Stomach smooth muscle (tissue), 2 donors: ENCODE results near the gene TSPAN16.
"Not testable (repeated sequence)": the region's sequence is repeated elsewhere in the genome, so short reads cannot be mapped to it uniquely, and the experiment has no call there.

ENCODE experiments used
- H3K27ac ChIP-seq: one replicate; pipeline ENCODE4 v1.7.0; 2013; ENCODE audit warnings: mild to moderate bottlenecking, low read length, inconsistent platforms
- H3K27me3 ChIP-seq, 2 donors: one replicate each; pipeline ENCODE4 v1.7.0; 2013; ENCODE audit warnings: low read length in 2 of 2; ENCODE audit not compliant: insufficient read depth in 2 of 2, control insufficient read depth in 1 of 2
- H3K36me3 ChIP-seq, 2 donors: one replicate each; pipeline ENCODE4 v1.7.0; 2013; ENCODE audit warnings: low read length in 2 of 2; ENCODE audit not compliant: control insufficient read depth in 2 of 2, insufficient read depth in 2 of 2
- H3K4me1 ChIP-seq: one replicate; pipeline ENCODE4 v1.7.0; 2013; ENCODE audit warnings: low read length; ENCODE audit not compliant: control insufficient read depth, insufficient read depth
- H3K4me3 ChIP-seq, 2 donors: one replicate each; pipeline ENCODE4 v1.7.0; 2013; ENCODE audit warnings: low read length in 2 of 2
- H3K9ac ChIP-seq, 2 donors: one replicate each; pipeline ENCODE4 v1.7.0; 2013; ENCODE audit warnings: low read length in 2 of 2, mild to moderate bottlenecking in 1 of 2
- H3K9me3 ChIP-seq, 2 donors: one replicate each; pipeline ENCODE4 v1.7.0; 2013; ENCODE audit warnings: low read length in 2 of 2; ENCODE audit not compliant: control insufficient read depth in 2 of 2
- donor health status: healthy.
- donor health status: Pancreatic carcinoma.

Gene TSPAN16

DNA sequence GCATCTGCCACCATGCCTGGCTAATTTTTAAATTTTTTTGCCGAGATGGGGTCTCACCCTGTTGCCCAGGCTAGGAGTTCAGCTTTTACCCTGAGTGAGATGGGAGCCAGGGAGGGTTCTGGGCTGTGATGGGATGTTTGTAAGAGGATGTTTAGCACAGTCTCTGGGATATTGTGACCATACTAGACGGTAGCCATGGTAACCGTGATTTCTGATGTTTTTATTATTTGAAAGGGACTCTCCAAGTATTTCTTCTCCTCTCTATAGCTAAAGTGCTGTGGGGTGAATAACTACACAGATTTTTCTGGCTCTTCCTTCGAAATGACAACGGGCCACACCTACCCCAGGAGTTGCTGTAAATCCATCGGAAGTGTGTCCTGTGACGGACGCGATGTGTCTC is 10.4 kb downstream of the TSPAN16 start:
- Histone ChIP-seq H3K9ac (no peak overlapping the region), H3K4me1 (peaks cover 3% of the 10 kb centered on the region), H3K4me3 (no peak overlapping the region), H3K27me3 (peaks cover 0 to 2% of the 10 kb centered on the region in 2 donors), H3K9me3 (no peaks in the 10 kb centered on the region), H3K36me3 (no peaks in the 10 kb centered on the region), H3K27ac (no peak overlapping the region)

DNA sequence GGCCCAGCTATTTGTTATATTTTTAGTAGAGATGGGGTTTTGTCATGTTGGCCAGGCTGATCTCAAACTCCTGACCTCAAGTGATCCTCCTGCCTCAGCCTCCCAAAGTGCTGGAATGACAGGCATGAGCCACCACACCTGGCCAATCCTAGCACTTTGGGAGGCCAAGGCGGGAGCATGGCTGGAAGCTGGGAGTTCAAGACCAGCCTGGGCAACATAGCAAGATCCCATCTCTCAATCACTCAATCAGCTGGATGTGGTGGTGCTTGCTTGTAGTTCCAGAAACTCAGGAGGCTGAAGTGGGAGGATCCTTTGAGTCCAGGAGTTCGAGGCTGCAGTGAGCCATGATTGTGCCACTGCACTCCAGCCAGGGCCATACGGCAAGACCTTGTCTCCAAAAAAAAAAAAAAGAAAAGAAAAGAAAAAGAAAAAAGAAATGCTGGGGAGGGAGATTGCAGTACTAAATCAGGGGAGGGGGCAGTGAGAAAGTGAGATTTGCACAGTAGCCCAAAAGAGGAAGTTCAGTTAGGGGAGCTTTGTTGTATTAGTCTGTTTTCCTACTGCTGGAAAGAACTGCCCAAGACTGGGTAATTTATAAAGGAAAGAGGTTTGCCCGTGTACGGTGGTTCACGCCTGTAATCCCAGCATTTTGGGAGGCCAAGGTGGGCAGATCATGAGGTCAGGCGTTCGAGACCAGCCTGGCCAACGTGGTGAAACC is 24.5 kb downstream of the TSPAN16 start:
- peaks cover 26% of the 10 kb centered on the region for H3K4me1 ChIP-seq
- not testable (repeated sequence) for H3K36me3 ChIP-seq, H3K27me3 ChIP-seq, H3K9ac ChIP-seq, H3K4me3 ChIP-seq, H3K27ac ChIP-seq, H3K9me3 ChIP-seq

DNA sequence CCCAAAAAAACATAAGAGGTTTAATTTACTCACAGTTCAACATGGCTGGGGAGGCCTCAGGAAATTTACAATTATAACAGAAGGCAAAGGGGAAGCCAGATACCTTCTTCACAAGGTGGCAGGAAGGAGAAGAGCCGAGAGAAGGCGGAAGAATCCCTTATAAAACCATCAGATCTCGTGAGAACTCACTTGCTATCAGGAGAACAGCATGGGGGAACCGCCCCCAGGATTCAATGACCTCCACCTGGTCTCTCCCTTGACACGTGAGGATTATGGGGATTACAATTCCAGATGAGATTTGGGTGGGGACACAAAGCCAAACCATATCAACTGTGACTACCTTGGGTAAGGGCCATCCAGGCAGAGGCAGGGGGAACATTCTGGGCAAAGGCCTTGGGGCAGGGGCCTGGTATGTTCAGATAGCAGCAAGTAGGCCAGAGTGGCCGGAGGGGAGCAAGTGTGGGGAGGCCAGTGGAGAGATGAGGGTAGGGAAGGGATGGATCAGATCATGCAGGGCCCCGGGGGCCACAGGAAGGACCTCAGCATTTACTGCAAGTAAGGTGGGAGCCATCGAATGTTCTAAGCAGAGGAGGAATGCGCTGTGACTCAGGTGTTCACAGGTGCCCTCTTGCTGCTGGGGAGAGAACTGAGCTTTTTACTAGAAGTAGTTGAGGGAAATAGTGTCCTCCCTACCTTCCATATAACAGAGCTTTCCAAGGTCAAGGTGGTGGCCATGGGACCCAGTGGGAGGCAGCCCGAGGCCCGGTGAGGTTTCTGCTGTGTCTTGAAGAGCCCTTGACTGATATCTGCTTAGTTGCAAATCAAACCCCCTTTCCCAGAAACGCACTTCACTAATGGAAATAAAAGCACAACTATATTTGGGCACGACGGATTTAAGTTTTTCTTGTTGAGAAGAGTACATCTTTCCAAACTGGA is 25.5 kb downstream of the TSPAN16 start:
- Histone ChIP-seq H3K9ac (no peak overlapping the region), H3K4me1 (peaks cover 26% of the 10 kb centered on the region), H3K27me3 (no peaks in the 10 kb centered on the region), H3K4me3 (no peak overlapping the region), H3K36me3 (peaks cover 0 to 4% of the 10 kb centered on the region in 2 donors), H3K9me3 (no peaks in the 10 kb centered on the region), H3K27ac (no peak overlapping the region)

DNA sequence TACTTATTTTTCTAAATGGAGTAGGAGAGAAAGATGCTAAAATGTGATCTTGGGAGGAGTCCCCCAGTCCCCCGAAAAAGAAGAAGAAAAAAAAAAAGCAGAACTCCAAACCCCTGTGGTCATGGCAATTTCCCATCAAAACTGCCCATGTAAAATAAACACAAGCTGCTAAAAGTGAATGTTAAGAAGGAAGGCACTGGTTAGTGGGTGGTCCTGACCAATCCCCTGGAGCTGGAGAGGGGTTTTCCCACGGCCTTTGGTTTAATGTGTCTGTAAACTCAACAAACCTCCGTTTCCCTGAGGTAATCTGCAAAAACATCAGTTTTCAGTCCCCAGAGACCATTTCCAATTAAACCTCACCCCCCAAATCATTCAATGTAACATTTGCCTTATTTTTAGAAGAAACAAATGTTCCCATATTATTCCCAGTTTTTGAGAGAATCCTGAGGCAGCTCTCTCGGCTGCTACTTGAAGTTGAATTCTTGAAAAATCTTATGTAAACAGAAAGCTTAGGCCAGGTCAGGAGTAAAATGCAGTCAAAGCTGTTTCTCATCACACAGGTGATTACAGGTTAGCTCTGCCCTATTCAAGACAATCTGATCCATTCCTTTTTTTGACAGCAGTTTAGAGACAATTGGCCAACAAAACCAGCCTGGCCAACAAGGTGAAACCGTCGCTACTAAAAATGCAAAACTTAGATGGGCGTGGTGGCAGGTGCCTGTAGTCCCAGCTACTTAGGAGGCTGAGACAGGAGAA is 26.5 kb downstream of the TSPAN16 start:
- H3K27me3 ChIP-seq, result no peaks in the 10 kb centered on the region
- H3K27ac ChIP-seq, result no peak overlapping the region
- peak overlapping the region in 1 of 2 donors; percentile 28 for H3K9ac ChIP-seq
- H3K9me3 ChIP-seq, result no peaks in the 10 kb centered on the region
- H3K4me3 ChIP-seq, result no peak overlapping the region
- H3K36me3 ChIP-seq, result peaks cover 0 to 8% of the 10 kb centered on the region in 2 donors
- H3K4me1 ChIP-seq, result peaks cover 26% of the 10 kb centered on the region

DNA sequence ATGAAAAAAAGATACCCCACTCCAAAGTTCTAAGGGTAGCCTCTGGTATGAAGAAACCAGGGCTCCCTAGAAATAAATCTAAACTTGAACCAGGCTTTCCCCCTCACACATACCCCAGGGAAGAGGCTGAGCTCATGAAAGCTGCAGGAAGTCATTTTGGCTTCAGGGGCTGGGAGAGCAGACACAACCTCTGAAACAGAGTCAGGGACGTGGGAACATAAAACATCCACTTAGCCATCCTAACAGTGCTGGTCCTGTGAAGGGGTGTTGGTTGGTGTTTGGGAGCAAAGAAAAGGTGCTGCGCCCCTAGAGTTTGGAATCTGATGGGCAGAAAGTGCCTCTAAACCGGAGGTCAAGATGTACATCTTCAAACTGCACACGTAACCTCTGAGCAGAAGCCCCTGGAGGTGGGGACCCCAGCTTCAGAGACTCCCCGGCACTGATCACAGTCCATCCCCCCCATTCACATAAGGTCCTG is 27.7 kb downstream of the TSPAN16 start:
- Histone ChIP-seq H3K4me1 (peaks cover 26% of the 10 kb centered on the region), H3K9ac (peak overlapping the region in 1 of 2 donors; percentile 13), H3K9me3 (no peaks in the 10 kb centered on the region), H3K4me3 (peak overlapping the region in 1 of 2 donors; percentile 44), H3K36me3 (peaks cover 0 to 8% of the 10 kb centered on the region in 2 donors), H3K27me3 (no peaks in the 10 kb centered on the region), H3K27ac (peak overlapping the region; percentile 64)

DNA sequence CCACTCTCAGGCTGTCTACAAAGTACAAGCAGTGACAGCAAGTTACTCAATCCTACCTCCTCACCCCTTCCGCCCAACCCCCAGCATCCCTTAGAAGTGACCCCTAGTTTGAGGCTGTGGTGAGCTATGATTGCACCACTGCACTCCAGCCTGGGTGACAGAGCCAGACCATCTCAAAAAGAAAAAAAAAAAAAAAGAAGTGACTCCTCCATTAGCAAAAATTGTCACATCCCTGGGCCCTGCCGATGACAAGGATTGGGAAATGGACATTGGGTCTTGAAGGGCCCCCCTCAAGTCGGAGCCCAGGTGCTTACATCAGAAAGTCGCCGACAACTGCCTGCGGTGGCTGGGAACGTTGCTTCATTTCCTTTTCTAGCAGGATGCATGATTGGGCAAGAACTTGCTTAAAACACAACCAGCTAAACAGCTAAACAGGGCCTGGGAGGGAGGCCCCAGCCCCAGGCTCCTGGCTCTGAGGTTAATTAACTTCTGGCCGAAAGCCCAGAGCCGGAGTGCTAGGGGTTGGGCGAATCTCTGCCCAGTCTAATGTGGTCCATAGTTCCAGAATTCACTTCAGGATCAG is 28.2 kb downstream of the TSPAN16 start:
- Histone ChIP-seq H3K9me3 (no peaks in the 10 kb centered on the region), H3K9ac (peak overlapping the region; percentile 5 to 58), H3K4me3 (peak overlapping the region in 1 of 2 donors; percentile 44), H3K4me1 (peaks cover 26% of the 10 kb centered on the region), H3K27ac (peak overlapping the region; percentile 64), H3K36me3 (peaks cover 0 to 8% of the 10 kb centered on the region in 2 donors), H3K27me3 (no peaks in the 10 kb centered on the region)

DNA sequence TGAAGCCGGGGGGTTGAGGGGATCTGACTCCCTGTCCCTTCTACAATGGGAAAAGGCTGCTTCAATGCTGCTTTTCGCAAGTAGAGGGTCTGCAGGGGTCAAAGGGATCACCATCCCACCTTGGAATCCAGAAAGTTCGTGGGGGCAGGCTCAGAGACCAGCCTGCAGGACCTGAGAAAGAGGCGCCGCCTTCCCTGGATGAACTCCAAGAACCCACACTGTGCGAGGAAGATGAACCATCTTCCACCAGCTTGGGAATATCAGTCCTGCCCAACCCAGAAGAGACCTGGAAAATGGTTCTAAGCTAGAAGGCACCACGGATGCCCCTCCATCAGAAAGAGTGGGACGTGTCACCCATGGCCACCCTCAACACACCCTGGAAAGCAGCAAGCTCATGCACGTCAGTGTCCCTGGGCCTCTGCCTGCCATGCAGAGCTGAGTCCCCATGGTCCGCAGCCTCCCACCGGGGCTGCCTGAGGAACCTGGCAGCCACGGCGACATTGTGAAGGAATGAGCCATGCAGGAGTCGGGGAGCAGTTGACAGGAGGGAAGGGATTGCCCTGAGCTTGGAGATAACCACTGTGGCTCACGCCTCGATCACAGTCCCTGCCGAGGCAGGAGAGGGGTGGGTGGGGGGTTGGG is 28.9 kb downstream of the TSPAN16 start:
- Histone ChIP-seq H3K27me3 (no peaks in the 10 kb centered on the region), H3K36me3 (peaks cover 0 to 9% of the 10 kb centered on the region in 2 donors), H3K9me3 (no peaks in the 10 kb centered on the region), H3K27ac (peak overlapping the region; percentile 64), H3K4me3 (peak overlapping the region in 1 of 2 donors; percentile 44), H3K9ac (peak overlapping the region in 1 of 2 donors; percentile 5), H3K4me1 (peaks cover 26% of the 10 kb centered on the region)

DNA sequence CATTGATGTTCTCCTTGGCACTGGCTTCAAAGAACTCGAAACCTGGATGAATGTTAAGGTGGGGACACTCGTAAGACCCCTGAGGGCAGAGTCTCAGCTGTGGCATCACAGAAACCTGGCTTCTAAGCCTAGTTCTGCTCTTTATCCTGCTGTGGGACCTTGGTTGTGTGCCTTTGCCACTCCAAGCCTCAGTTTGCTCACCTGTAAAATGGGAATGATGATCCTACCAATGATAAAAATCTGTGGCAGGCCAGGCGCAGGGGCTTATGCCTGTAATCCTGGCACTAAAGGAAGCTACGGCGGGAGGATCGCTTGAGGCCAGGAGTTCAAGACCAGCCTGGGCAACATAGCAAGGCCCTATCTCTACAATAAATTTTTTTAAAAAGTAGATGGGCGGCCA is 29.6 kb downstream of the TSPAN16 start:
- Histone ChIP-seq H3K27ac (no peak overlapping the region), H3K4me1 (peaks cover 26% of the 10 kb centered on the region), H3K36me3 (peaks cover 0 to 13% of the 10 kb centered on the region in 2 donors), H3K27me3 (no peaks in the 10 kb centered on the region), H3K9me3 (no peaks in the 10 kb centered on the region), H3K4me3 (no peak overlapping the region), H3K9ac (no peak overlapping the region)

DNA sequence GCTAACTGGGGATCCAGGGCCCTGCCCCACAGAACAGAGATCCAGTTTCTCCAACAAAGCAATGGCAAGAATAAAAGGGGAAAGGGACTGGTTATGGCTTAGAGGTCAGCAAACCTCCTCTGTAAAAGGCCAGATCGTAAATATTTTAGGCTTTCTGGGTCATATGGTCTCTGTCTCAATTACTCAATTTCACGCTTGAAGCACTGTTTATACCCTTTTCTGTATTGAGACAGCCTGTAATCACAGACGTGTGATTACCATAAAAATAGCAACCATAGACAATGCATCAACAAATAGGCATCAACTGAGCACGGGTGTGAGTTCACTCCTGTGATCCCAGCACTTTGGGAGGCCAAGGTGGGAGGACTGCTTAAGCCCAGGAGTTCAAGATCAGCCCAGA is 34.2 kb downstream of the TSPAN16 start:
- H3K27me3 ChIP-seq, result no peaks in the 10 kb centered on the region
- H3K4me1 ChIP-seq, result no peaks in the 10 kb centered on the region
- H3K9ac ChIP-seq, result no peak overlapping the region
- H3K9me3 ChIP-seq, result no peaks in the 10 kb centered on the region
- no peak overlapping the region for H3K27ac ChIP-seq
- peaks cover 9 to 27% of the 10 kb centered on the region in 2 donors for H3K36me3 ChIP-seq
- H3K4me3 ChIP-seq, result no peak overlapping the region

DNA sequence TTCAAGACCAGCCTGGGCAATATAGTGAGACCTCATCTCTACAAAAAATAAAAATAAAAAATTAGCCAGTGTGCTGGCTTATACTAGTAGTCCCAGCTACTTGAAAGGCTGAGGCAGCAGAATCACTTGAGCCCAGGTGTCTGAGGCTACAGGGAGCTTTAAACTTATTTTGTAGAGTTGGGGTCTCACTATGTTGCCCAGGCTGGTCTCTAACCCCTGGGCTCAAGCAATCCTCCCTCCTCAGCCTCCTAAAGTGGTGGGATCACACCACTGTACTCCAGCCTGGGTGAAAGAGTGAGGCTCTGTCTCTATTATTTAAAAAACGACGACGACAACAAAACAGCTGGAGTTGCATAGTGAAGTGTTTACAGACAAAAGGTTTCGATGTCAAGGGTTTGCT is 35.5 kb downstream of the TSPAN16 start:
- Histone ChIP-seq H3K27ac (no peak overlapping the region), H3K36me3 (peaks cover 18 to 34% of the 10 kb centered on the region in 2 donors), H3K4me3 (no peak overlapping the region), H3K27me3 (no peaks in the 10 kb centered on the region), H3K9me3 (no peaks in the 10 kb centered on the region), H3K4me1 (no peaks in the 10 kb centered on the region), H3K9ac (no peak overlapping the region)
